HFF-Myc (cell line): ENCODE measurements around the gene PPARG.

Source experiments
- DNase-seq: peaks from one replicate; pipeline ENCODE4 v3.0.0-alpha.2; 2011; ENCODE audit warnings: low read depth; ENCODE audit errors: extremely low read depth
- H3K4me3 ChIP-seq: replicated peaks from 2 replicates; pipeline ENCODE4 v1.5.1; 2011; ENCODE audit warnings: low read depth, mild to moderate bottlenecking, control low read depth, low read length
- TF ChIP-seq, protein P1 (sequence below): IDR thresholded peaks from 2 replicates; pipeline ENCODE4 v1.5.1; 2012; ENCODE audit warnings: mild to moderate bottlenecking, low read depth, low read length, control low read depth; ENCODE audit errors: missing control alignments

PPARG gene

DNA sequence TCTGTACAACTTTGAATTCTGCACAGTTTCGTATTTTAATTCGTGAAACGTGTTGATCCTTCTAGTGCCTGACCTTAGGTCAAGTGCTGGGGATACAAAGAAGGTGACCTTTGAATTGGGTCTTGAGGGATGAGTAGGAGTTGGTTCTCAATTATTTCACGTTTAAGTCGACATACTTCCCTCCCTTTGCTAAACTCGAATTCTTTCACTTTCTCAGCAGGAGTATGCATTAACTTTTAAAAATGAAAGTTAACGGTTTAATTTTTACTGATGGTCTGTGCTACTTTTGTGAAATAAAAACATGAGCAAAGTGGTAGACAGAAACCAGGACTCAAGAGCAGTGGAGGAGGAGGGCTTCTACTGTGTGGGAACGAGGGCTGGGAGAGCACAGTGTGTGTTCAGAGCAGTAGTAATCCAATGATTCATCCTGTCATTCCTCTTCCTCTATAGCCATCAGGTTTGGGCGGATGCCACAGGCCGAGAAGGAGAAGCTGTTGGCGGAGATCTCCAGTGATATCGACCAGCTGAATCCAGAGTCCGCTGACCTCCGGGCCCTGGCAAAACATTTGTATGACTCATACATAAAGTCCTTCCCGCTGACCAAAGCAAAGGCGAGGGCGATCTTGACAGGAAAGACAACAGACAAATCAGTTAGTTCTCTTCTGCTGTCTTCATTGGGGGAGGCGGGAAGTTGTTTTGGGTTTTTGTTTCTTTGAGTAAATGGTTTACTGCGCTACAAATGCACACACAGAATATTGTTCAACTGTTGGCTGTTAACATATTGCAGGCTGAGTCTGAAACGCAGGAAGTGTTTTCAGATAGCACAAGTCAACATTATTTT is 116.8 kb downstream of the PPARG start:
- DNase-seq, result no peak
- no peak overlapping the region for H3K4me3 ChIP-seq
- TF ChIP-seq, protein P1, sequence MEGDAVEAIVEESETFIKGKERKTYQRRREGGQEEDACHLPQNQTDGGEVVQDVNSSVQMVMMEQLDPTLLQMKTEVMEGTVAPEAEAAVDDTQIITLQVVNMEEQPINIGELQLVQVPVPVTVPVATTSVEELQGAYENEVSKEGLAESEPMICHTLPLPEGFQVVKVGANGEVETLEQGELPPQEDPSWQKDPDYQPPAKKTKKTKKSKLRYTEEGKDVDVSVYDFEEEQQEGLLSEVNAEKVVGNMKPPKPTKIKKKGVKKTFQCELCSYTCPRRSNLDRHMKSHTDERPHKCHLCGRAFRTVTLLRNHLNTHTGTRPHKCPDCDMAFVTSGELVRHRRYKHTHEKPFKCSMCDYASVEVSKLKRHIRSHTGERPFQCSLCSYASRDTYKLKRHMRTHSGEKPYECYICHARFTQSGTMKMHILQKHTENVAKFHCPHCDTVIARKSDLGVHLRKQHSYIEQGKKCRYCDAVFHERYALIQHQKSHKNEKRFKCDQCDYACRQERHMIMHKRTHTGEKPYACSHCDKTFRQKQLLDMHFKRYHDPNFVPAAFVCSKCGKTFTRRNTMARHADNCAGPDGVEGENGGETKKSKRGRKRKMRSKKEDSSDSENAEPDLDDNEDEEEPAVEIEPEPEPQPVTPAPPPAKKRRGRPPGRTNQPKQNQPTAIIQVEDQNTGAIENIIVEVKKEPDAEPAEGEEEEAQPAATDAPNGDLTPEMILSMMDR, result no peak

- TF ChIP-seq, protein P1, result no peak
- DNase-seq, result no peak
- no peak overlapping the region for H3K4me3 ChIP-seq
These were observed 120.3 kb downstream of the PPARG start for GRCh38 chr3:12408984-12409683.

GRCh38 chr3:12409684-12410596 is 121.1 kb downstream of the PPARG start:
- DNase-seq, result no peak
- TF ChIP-seq, protein P1, result no peak
- H3K4me3 ChIP-seq, result no peak overlapping the region

- no peak overlapping the region for H3K4me3 ChIP-seq
- TF ChIP-seq, protein P1, result no peak
- DNase-seq, result no peak
These were observed 124.9 kb downstream of the PPARG start for GRCh38 chr3:12413721-12414255.

- TF ChIP-seq, protein P1, result no peak
- no peak overlapping the region for H3K4me3 ChIP-seq
- DNase-seq, result no peak
These were observed 126.3 kb downstream of the PPARG start for GRCh38 chr3:12415014-12415680.

DNA sequence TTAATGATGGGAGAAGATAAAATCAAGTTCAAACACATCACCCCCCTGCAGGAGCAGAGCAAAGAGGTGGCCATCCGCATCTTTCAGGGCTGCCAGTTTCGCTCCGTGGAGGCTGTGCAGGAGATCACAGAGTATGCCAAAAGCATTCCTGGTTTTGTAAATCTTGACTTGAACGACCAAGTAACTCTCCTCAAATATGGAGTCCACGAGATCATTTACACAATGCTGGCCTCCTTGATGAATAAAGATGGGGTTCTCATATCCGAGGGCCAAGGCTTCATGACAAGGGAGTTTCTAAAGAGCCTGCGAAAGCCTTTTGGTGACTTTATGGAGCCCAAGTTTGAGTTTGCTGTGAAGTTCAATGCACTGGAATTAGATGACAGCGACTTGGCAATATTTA is 127.9 kb downstream of the PPARG start:
- DNase-seq, result no peak
- H3K4me3 ChIP-seq, result no peak overlapping the region
- TF ChIP-seq, protein P1, result no peak
